GM19372 (cell line): ENCODE measurements around the gene MLLT1.

Experiments used
- ATAC-seq: cut with Tn5 transposase; IDR thresholded peaks from one replicate; pipeline ENCODE4 v1.9.1; 2021; ENCODE audit warnings: mild to moderate bottlenecking, low read depth, moderate library complexity; ENCODE audit not compliant: unreplicated experiment

MLLT1 gene

GRCh38 chr19:6276447-6276846 is 3.3 kb downstream of the MLLT1 start:
- no peak for ATAC-seq

GRCh38 chr19:6275170-6275744 is 4.5 kb downstream of the MLLT1 start:
- no peak for ATAC-seq

- ATAC-seq, result no peak
These were observed 5.0 kb downstream of the MLLT1 start for GRCh38 chr19:6274756-6275155.

GRCh38 chr19:6273701-6274601 is 5.8 kb downstream of the MLLT1 start:
- no peak for ATAC-seq

- ATAC-seq, result no peak
These were observed 6.7 kb downstream of the MLLT1 start for GRCh38 chr19:6272913-6273600.

GRCh38 chr19:6272411-6272791 is 7.4 kb downstream of the MLLT1 start:
- no peak for ATAC-seq

- ATAC-seq, result no peak
These were observed 7.9 kb downstream of the MLLT1 start for GRCh38 chr19:6271721-6272410.

GRCh38 chr19:6271251-6271650 is 8.5 kb downstream of the MLLT1 start:
- ATAC-seq, result no peak

GRCh38 chr19:6270822-6271221 is 9.0 kb downstream of the MLLT1 start:
- no peak for ATAC-seq

- no peak for ATAC-seq
These were observed 9.6 kb downstream of the MLLT1 start for GRCh38 chr19:6270076-6270745.

- ATAC-seq, result no peak
These were observed 10.5 kb downstream of the MLLT1 start for GRCh38 chr19:6269101-6269886.

- no peak for ATAC-seq
These were observed 11.4 kb downstream of the MLLT1 start for GRCh38 chr19:6268382-6268771.

- ATAC-seq, result no peak
These were observed 12.0 kb downstream of the MLLT1 start for GRCh38 chr19:6267552-6268381.

GRCh38 chr19:6264803-6265202 is 15.0 kb downstream of the MLLT1 start:
- ATAC-seq, result no peak

GRCh38 chr19:6263735-6264444 is 15.9 kb downstream of the MLLT1 start:
- no peak for ATAC-seq

GRCh38 chr19:6263306-6263705 is 16.5 kb downstream of the MLLT1 start:
- ATAC-seq, result no peak

GRCh38 chr19:6262519-6262918 is 17.3 kb downstream of the MLLT1 start:
- no peak for ATAC-seq

- ATAC-seq, result no peak
These were observed 17.9 kb downstream of the MLLT1 start for GRCh38 chr19:6261883-6262282.
